COLO829 (cell line): ENCODE results near the gene NHSL2.

ENCODE experiments used
- DNase-seq: peaks from one replicate; pipeline ENCODE4 v3.0.0; 2012; ENCODE audit warnings: low spot score

NHSL2 gene

GRCh38 chrX:72108666-72109065 lies 198.0 kb downstream of the NHSL2 start:
- DNase-seq, result no peak

GRCh38 chrX:72110051-72110875 lies 199.6 kb downstream of the NHSL2 start:
- DNase-seq, result no peak

GRCh38 chrX:72110876-72111708 lies 200.4 kb downstream of the NHSL2 start:
- DNase-seq, result no peak

- no peak for DNase-seq
Measured at GRCh38 chrX:72113461-72113860, 202.8 kb downstream of the NHSL2 start.

- DNase-seq, result no peak
Measured at GRCh38 chrX:72114306-72114705, 203.7 kb downstream of the NHSL2 start.

GRCh38 chrX:72114807-72115206 lies 204.2 kb downstream of the NHSL2 start:
- DNase-seq, result no peak

- no peak for DNase-seq
Measured at GRCh38 chrX:72115380-72115779, 204.7 kb downstream of the NHSL2 start.

- DNase-seq, result no peak
Measured at GRCh38 chrX:72117636-72118210, 207.1 kb downstream of the NHSL2 start.

- DNase-seq, result no peak
Measured at GRCh38 chrX:72120837-72121236, 210.2 kb downstream of the NHSL2 start.

- DNase-seq, result no peak
Measured at GRCh38 chrX:72121383-72121782, 210.7 kb downstream of the NHSL2 start.

- DNase-seq, result no peak
Measured at GRCh38 chrX:72122621-72123337, 212.1 kb downstream of the NHSL2 start.

GRCh38 chrX:72123471-72124185 lies 213.0 kb downstream of the NHSL2 start:
- peak; percentile 52 for DNase-seq

- DNase-seq, result no peak
Measured at GRCh38 chrX:72124540-72125201, 214.0 kb downstream of the NHSL2 start.

- DNase-seq, result no peak
Measured at GRCh38 chrX:72125331-72126047, 214.8 kb downstream of the NHSL2 start.

- DNase-seq, result no peak
Measured at GRCh38 chrX:72126048-72126415, 215.4 kb downstream of the NHSL2 start.

- peak; percentile 78 for DNase-seq
Measured at GRCh38 chrX:72126539-72127140, 216.0 kb downstream of the NHSL2 start.

GRCh38 chrX:72127332-72127731 lies 216.7 kb downstream of the NHSL2 start:
- DNase-seq, result no peak

GRCh38 chrX:72128183-72128834 lies 217.7 kb downstream of the NHSL2 start:
- no peak for DNase-seq

- DNase-seq, result no peak
Measured at GRCh38 chrX:72128881-72129280, 218.2 kb downstream of the NHSL2 start.
